Bronchial epithelial cell (primary cell): Measurements from ENCODE around the gene TNFSF10. TPM values are rescaled to one million over a fixed set of nuclear protein-coding genes. Genes with fewer than 3 reads are reported as not detected.

Experiments used
- DNase-seq: peaks from one replicate; pipeline ENCODE4 v3.0.0-alpha.2; 2010; ENCODE audit warnings: low read depth
- FAIRE-seq: peaks from 2 replicates; lab custom pipeline; 2011; peaks lifted over from hg19 to GRCh38; lab: Jason Lieb, UNC
- H3K27me3 ChIP-seq: 2 replicates; pipeline ENCODE4 v1.5.1; 2011; ENCODE audit warnings: low read length; ENCODE audit not compliant: control insufficient read depth, insufficient read depth
- H3K36me3 ChIP-seq: 2 replicates; pipeline ENCODE4 v1.5.1; 2011; ENCODE audit warnings: low read length; ENCODE audit not compliant: control insufficient read depth, insufficient read depth
- H3K4me3 ChIP-seq: 2 replicates; pipeline ENCODE4 v1.5.1; 2011; ENCODE audit warnings: mild to moderate bottlenecking, low read depth, low read length, control low read depth
- CTCF ChIP-seq: IDR thresholded peaks from 2 replicates; pipeline ENCODE4 v1.5.1; 2011; ENCODE audit warnings: mild to moderate bottlenecking, moderate library complexity, low read length, control low read depth, inconsistent platforms; ENCODE audit not compliant: insufficient read depth, severe bottlenecking
- total RNA-seq: library from RNA; depleted of rRNA; stranded (reverse); fragments of >200 nt; gene quantifications from 2 replicates; pipeline ENCODE4 v1.2.1, GENCODE V29; 2014

TNFSF10 gene
- total RNA-seq, 1 donor from 2014 or later, result 15.5 TPM

GRCh38 chr3:172518929-172519640 lies 4.1 kb downstream of the TNFSF10 start:
- DNase-seq (peak; percentile 40), FAIRE-seq (no peak)
- TF ChIP-seq CTCF, result no peak
- Histone ChIP-seq H3K4me3 (no peak overlapping the region), H3K36me3 (peaks cover 4% of the 10 kb centered on the region), H3K27me3 (no peaks in the 10 kb centered on the region)

GRCh38 chr3:172517859-172518466 lies 5.3 kb downstream of the TNFSF10 start:
- no peak for TF ChIP-seq CTCF
- DNase-seq (peak; percentile 28), FAIRE-seq (no peak)
- Histone ChIP-seq H3K27me3 (no peaks in the 10 kb centered on the region), H3K4me3 (no peak overlapping the region), H3K36me3 (peaks cover 8% of the 10 kb centered on the region)

- peaks cover 17% of the 10 kb centered on the region for H3K36me3 ChIP-seq
- TF ChIP-seq CTCF, result no peak
- FAIRE-seq (peak; percentile 99), DNase-seq (peak; percentile 100)
- no peaks in the 10 kb centered on the region for H3K27me3 ChIP-seq
- no peak overlapping the region for H3K4me3 ChIP-seq
Observed at GRCh38 chr3:172516318-172517214, 6.7 kb downstream of the TNFSF10 start.

- TF ChIP-seq CTCF, result no peak
- Histone ChIP-seq H3K27me3 (no peaks in the 10 kb centered on the region), H3K4me3 (no peak overlapping the region), H3K36me3 (peaks cover 21% of the 10 kb centered on the region)
- DNase-seq (no peak), FAIRE-seq (no peak)
Observed at GRCh38 chr3:172515130-172515918, 7.9 kb downstream of the TNFSF10 start.

GRCh38 chr3:172514678-172515077 lies 8.6 kb downstream of the TNFSF10 start:
- DNase-seq, result no peak
- TF ChIP-seq CTCF, result no peak
- FAIRE-seq, result no peak
- Histone ChIP-seq H3K36me3 (peaks cover 21% of the 10 kb centered on the region), H3K4me3 (no peak overlapping the region), H3K27me3 (no peaks in the 10 kb centered on the region)
